Amniotic stem cell (primary cell): ENCODE data around the gene HMGN4.
"Not testable (repeated sequence)": the region's sequence is repeated elsewhere in the genome, so short reads cannot be mapped to it uniquely, and the experiment has no call there.

Experiments used
- DNase-seq: peaks from one replicate; lab custom pipeline; 2025; lab: John Stamatoyannopoulos, UW

HMGN4 gene

GRCh38 chr6:26522486-26523228 is 15.5 kb upstream of the HMGN4 start:
- DNase-seq = not testable (repeated sequence)

- DNase-seq = not testable (repeated sequence)
Measured at GRCh38 chr6:26524314-26524713, 13.9 kb upstream of the HMGN4 start.

- DNase-seq = no peak
Measured at GRCh38 chr6:26524722-26525370, 13.3 kb upstream of the HMGN4 start.

GRCh38 chr6:26525838-26526237 is 12.3 kb upstream of the HMGN4 start:
- no peak for DNase-seq

GRCh38 chr6:26526928-26527327 is 11.2 kb upstream of the HMGN4 start:
- DNase-seq = no peak

GRCh38 chr6:26530203-26530602 is 8.0 kb upstream of the HMGN4 start:
- no peak for DNase-seq

GRCh38 chr6:26531897-26532296 is 6.3 kb upstream of the HMGN4 start:
- no peak for DNase-seq

GRCh38 chr6:26532699-26533531 is 5.3 kb upstream of the HMGN4 start:
- peak; percentile 76 for DNase-seq

- no peak for DNase-seq
Measured at GRCh38 chr6:26533532-26533931, 4.6 kb upstream of the HMGN4 start.

- no peak for DNase-seq
Measured at GRCh38 chr6:26534681-26535465, 3.3 kb upstream of the HMGN4 start.

- DNase-seq = peak; percentile 20
Measured at GRCh38 chr6:26536571-26537159, 1.5 kb upstream of the HMGN4 start.

GRCh38 chr6:26537160-26537845 is 863 bp upstream of the HMGN4 start:
- DNase-seq = peak; percentile 93

- no peak for DNase-seq
Measured at GRCh38 chr6:26538572-26538902, 371 bp downstream of the HMGN4 start.

GRCh38 chr6:26539071-26539615 is 977 bp downstream of the HMGN4 start:
- no peak for DNase-seq

- DNase-seq = no peak
Measured at GRCh38 chr6:26541579-26541978, 3.4 kb downstream of the HMGN4 start.

- DNase-seq = no peak
Measured at GRCh38 chr6:26543953-26544352, 5.8 kb downstream of the HMGN4 start.

GRCh38 chr6:26544473-26544872 is 6.3 kb downstream of the HMGN4 start:
- no peak for DNase-seq

GRCh38 chr6:26545627-26546026 is 7.5 kb downstream of the HMGN4 start:
- no peak for DNase-seq

- DNase-seq = not testable (repeated sequence)
Measured at GRCh38 chr6:26547363-26547762, 9.2 kb downstream of the HMGN4 start.

GRCh38 chr6:26550250-26550993 is 12.3 kb downstream of the HMGN4 start:
- DNase-seq = no peak
